Smooth muscle cell (in vitro differentiated cells): ENCODE data around the gene LRRN2. TPM values are rescaled to one million over a fixed set of nuclear protein-coding genes. Genes with fewer than 3 reads are reported as not detected.

Experiments used
- DNase-seq: peaks from one replicate; lab custom pipeline; 2025; ENCODE audit not compliant: unreplicated experiment; lab: John Stamatoyannopoulos, UW
- H2AFZ ChIP-seq: fragments of 200-600 bp; sonication (generic); 2 replicates; pipeline ENCODE4 v1.6.0; 2016; ENCODE audit warnings: antibody characterized with exemption, low read depth, mild to moderate bottlenecking
- H3F3A ChIP-seq: fragments of 200-600 bp; sonication (generic); 2 replicates; pipeline ENCODE4 v1.6.0; 2017; ENCODE audit warnings: antibody characterized with exemption, low read depth
- H3K27ac ChIP-seq: fragments of 200-600 bp; sonication (generic); 2 replicates; pipeline ENCODE4 v1.5.1; 2016; ENCODE audit warnings: low read depth, mild to moderate bottlenecking
- H3K27me3 ChIP-seq: fragments of 200-600 bp; sonication (generic); 2 replicates; pipeline ENCODE4 v1.6.1; 2016; ENCODE audit warnings: low read depth, mild to moderate bottlenecking
- H3K36me3 ChIP-seq: fragments of 200-600 bp; sonication (generic); 2 replicates; pipeline ENCODE4 v1.5.1; 2016; ENCODE audit warnings: low read depth
- H3K4me1 ChIP-seq: fragments of 200-600 bp; sonication (generic); 2 replicates; pipeline ENCODE4 v1.5.1; 2016; ENCODE audit warnings: low read depth
- H3K4me2 ChIP-seq: fragments of 200-600 bp; sonication (generic); 2 replicates; pipeline ENCODE4 v1.6.0; 2016; ENCODE audit warnings: mild to moderate bottlenecking
- H3K4me3 ChIP-seq: fragments of 200-600 bp; sonication (generic); 2 replicates; pipeline ENCODE4 v1.5.1; 2016; ENCODE audit warnings: mild to moderate bottlenecking
- H3K79me2 ChIP-seq: fragments of 200-600 bp; sonication (generic); 2 replicates; pipeline ENCODE4 v1.6.0; 2016; ENCODE audit warnings: low read depth, mild to moderate bottlenecking
- H3K9ac ChIP-seq: fragments of 200-600 bp; sonication (generic); 2 replicates; pipeline ENCODE4 v1.6.0; 2016; ENCODE audit warnings: low read depth
- H3K9me3 ChIP-seq: fragments of 200-600 bp; sonication (generic); replicated peaks from 2 replicates; pipeline ENCODE4 v1.5.1; 2016; ENCODE audit warnings: low read depth
- H4K20me1 ChIP-seq: fragments of 200-600 bp; sonication (generic); 2 replicates; pipeline ENCODE4 v1.6.0; 2016; ENCODE audit warnings: low read depth
- WGBS: methylation state at CpG from one replicate; pipeline ENCODE4 v1.1.7; 2016; ENCODE audit warnings: low lambda C conversion rate; 5-methylcytosine and 5-hydroxymethylcytosine counted together
- polyA plus RNA-seq: library from polyadenylated mRNA; unstranded; fragments of >200 nt; fragmentation: Nextera tagmentation; extraction: Ambion mirVana; gene quantifications from 2 replicates; pipeline ENCODE4 v1.2.1, GENCODE V29; 2016
- total RNA-seq: library from RNA; depleted of rRNA; stranded (reverse); fragments of >200 nt; gene quantifications from 2 replicates; pipeline ENCODE4 v1.2.3, GENCODE V29; 2014
- TF ChIP-seq, protein P1 (sequence below): fragments of 200-600 bp; sonication (generic); IDR thresholded peaks from 2 replicates; pipeline ENCODE4 v1.5.1; 2017; ENCODE audit warnings: borderline replicate concordance, mild to moderate bottlenecking, antibody characterized with exemption; ENCODE audit not compliant: insufficient read depth, poor library complexity, severe bottlenecking

Gene LRRN2
- total and polyA plus RNA-seq, 2 experiments from 2014 or later = 1.3 to 2.4 TPM

DNA sequence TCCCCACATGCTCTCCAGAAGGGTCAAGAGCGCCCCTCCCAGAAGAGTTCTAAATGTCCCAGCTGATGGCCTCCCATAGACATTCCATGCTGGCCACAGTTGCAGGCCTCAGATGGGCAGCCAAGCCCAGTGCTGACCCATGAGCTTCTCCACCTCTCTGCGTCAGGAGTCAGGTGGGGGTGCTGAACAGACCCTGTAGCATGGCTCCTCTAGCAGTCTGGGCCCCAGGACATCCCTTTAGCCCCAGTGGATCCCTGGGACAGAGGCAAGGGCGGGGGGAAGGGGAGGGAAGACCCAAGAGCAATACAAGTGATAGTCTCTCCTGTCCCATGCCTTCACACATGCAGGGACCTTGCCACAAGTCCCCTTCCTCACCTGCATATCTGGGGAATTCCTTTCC is 56.7 kb downstream of the LRRN2 start:
- no peak for DNase-seq

DNA sequence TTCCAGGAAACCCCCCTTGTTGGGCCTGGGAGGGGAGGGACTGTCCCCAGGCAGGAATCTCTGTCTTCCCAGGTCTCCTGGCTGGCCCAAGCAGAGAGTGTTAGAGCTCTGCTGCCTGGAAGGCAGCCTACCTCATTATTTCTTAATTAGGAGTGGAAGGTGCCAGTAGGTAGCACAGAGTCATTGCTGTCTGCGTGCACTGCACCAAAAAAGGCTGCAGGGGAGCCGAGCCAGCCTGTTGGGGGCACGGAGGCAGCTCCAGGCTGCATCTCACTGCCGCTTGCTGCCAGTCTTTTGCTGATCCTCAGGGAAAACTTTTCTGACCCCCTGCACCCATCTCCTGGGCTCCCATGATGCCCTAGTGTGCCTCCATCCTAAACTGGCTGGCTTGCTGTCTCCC is 58.1 kb downstream of the LRRN2 start:
- H3K27me3 ChIP-seq = no peaks in the 10 kb centered on the region
- H3K27ac ChIP-seq = no peak overlapping the region
- no peak overlapping the region for H3K9ac ChIP-seq
- DNase-seq = no peak
- no peaks in the 10 kb centered on the region for H3K9me3 ChIP-seq
- H4K20me1 ChIP-seq = no peaks in the 10 kb centered on the region
- H3K36me3 ChIP-seq = no peaks in the 10 kb centered on the region
- H3K4me3 ChIP-seq = no peak overlapping the region
- H3K79me2 ChIP-seq = no peaks in the 10 kb centered on the region
- TF ChIP-seq, protein P1, sequence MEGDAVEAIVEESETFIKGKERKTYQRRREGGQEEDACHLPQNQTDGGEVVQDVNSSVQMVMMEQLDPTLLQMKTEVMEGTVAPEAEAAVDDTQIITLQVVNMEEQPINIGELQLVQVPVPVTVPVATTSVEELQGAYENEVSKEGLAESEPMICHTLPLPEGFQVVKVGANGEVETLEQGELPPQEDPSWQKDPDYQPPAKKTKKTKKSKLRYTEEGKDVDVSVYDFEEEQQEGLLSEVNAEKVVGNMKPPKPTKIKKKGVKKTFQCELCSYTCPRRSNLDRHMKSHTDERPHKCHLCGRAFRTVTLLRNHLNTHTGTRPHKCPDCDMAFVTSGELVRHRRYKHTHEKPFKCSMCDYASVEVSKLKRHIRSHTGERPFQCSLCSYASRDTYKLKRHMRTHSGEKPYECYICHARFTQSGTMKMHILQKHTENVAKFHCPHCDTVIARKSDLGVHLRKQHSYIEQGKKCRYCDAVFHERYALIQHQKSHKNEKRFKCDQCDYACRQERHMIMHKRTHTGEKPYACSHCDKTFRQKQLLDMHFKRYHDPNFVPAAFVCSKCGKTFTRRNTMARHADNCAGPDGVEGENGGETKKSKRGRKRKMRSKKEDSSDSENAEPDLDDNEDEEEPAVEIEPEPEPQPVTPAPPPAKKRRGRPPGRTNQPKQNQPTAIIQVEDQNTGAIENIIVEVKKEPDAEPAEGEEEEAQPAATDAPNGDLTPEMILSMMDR = no peak
- no peak overlapping the region for H2AFZ ChIP-seq
- 89% methylated on average over 4 of the region's 4 CpGs for WGBS
- no peaks in the 10 kb centered on the region for H3F3A ChIP-seq
- H3K4me2 ChIP-seq = no peak overlapping the region
- peaks cover 15% of the 10 kb centered on the region for H3K4me1 ChIP-seq

More for the DNA sequence above, 56.7 kb downstream of the LRRN2 start:
- Histone ChIP-seq H3K27ac (no peak overlapping the region), H3K9ac (no peak overlapping the region), H3K4me3 (no peak overlapping the region), H3K4me2 (no peak overlapping the region), H3K79me2 (no peaks in the 10 kb centered on the region), H2AFZ (no peak overlapping the region), H3F3A (no peaks in the 10 kb centered on the region), H3K4me1 (peaks cover 6% of the 10 kb centered on the region), H4K20me1 (no peaks in the 10 kb centered on the region), H3K9me3 (no peaks in the 10 kb centered on the region), H3K36me3 (no peaks in the 10 kb centered on the region), H3K27me3 (no peaks in the 10 kb centered on the region)
- WGBS = 93% methylated on average over 3 of the region's 3 CpGs
- TF ChIP-seq, protein P1 = no peak

DNA sequence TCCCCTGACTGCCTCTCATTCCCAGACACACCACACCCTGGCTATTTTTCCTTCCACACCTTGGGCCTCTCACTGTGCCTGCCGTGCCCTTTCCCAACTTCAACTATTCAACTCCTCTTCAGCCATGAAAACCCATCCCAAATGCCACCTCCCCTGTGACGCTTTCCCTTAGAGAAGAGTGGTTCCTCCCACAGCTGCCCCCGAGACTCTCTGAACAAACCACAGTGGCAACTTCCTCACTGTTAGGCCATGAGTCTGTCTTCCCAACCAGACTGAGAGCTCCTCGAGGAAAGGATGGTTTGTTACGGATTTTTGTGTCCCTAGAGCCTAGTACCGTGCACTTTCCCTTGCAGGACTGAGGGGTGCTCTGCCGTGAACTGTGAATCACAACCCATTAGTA is 59.2 kb downstream of the LRRN2 start:
- H3K9me3 ChIP-seq = no peaks in the 10 kb centered on the region
- no peaks in the 10 kb centered on the region for H3K79me2 ChIP-seq
- no peak for DNase-seq
- no peaks in the 10 kb centered on the region for H3K27me3 ChIP-seq
- WGBS = 88% methylated on average over 7 of the region's 7 CpGs
- no peaks in the 10 kb centered on the region for H3F3A ChIP-seq
- H4K20me1 ChIP-seq = no peaks in the 10 kb centered on the region
- no peak overlapping the region for H3K4me2 ChIP-seq
- no peaks in the 10 kb centered on the region for H3K36me3 ChIP-seq
- H3K4me1 ChIP-seq = peaks cover 15% of the 10 kb centered on the region
- no peak overlapping the region for H3K27ac ChIP-seq
- H3K9ac ChIP-seq = no peak overlapping the region
- no peak overlapping the region for H3K4me3 ChIP-seq
- TF ChIP-seq, protein P1 = no peak
- no peak overlapping the region for H2AFZ ChIP-seq

DNA sequence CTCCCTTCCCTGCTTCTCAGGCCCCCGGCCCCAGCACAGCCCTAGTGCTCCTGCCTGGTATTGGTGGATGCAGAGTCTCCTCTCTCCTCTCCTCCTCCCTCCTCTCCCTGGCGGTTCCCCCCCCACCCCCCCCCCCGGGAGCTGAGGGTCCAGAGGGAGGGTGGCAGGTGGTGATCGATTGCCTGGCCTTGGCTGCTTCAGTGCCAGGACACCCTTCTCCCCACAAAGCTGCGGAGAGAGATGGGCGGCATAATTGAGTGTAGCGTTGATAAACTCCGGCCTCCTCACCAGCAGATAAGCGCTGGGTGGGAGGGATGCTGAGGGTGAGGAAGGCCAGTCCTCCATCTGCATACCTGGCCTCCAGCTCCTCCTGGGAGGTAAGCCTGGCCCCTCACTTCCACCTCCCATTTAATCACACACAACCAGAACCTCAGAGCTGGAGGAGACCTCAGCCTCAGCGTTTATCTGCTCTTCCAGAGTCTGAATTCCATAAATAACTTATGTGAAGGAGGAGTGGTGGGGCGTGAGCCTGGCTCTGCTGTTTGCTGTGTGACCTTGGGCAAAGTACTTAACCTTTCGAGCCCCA is 60.8 kb downstream of the LRRN2 start:
- peaks cover 15% of the 10 kb centered on the region for H3K4me1 ChIP-seq
- H3K79me2 ChIP-seq = no peaks in the 10 kb centered on the region
- H3F3A ChIP-seq = no peaks in the 10 kb centered on the region
- TF ChIP-seq, protein P1 = no peak
- H2AFZ ChIP-seq = no peak overlapping the region
- H4K20me1 ChIP-seq = no peaks in the 10 kb centered on the region
- H3K4me2 ChIP-seq = no peak overlapping the region
- H3K27ac ChIP-seq = no peak overlapping the region
- H3K9me3 ChIP-seq = no peaks in the 10 kb centered on the region
- no peak overlapping the region for H3K9ac ChIP-seq
- H3K27me3 ChIP-seq = no peaks in the 10 kb centered on the region
- 49% methylated on average over 9 of the region's 12 CpGs for WGBS
- no peak for DNase-seq
- no peaks in the 10 kb centered on the region for H3K36me3 ChIP-seq
- no peak overlapping the region for H3K4me3 ChIP-seq
